Measurements from ENCODE around the gene TGDS. TPM values are rescaled to one million over a fixed set of nuclear protein-coding genes. Genes with fewer than 3 reads are reported as not detected.

Gene TGDS
- total RNA-seq, 1 experiment from 2014 or later = 4.1 TPM

DNA sequence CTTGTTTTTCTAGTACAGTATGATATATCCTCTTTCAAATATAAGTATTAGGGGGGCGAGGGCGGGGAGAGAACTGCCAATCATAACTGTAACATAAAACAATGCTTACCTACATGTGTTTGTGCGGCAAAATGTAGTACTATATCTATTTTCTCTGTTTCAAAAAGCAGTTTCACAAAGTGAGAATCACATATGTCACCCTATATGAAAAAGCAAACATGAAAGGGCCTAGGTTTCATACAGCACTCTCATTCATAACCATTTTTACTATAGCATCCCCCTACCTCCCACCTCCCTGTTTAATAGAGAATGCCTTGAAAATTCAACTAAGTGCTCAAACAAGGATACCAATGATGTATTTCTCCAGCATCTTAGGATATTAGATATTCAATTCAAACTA lies 5.2 kb downstream of the TGDS start:
- no peaks in the 10 kb centered on the region for H3K9me3 Mint-ChIP-seq (ENCODE audit: low read depth, unreplicated experiment)
- peaks cover 15% of the 10 kb centered on the region for H3K36me3 Mint-ChIP-seq (ENCODE audit: insufficient read depth, unreplicated experiment)
- H3K27ac Mint-ChIP-seq (ENCODE audit: unreplicated experiment) = no peak overlapping the region
- TF ChIP-seq, protein P1, sequence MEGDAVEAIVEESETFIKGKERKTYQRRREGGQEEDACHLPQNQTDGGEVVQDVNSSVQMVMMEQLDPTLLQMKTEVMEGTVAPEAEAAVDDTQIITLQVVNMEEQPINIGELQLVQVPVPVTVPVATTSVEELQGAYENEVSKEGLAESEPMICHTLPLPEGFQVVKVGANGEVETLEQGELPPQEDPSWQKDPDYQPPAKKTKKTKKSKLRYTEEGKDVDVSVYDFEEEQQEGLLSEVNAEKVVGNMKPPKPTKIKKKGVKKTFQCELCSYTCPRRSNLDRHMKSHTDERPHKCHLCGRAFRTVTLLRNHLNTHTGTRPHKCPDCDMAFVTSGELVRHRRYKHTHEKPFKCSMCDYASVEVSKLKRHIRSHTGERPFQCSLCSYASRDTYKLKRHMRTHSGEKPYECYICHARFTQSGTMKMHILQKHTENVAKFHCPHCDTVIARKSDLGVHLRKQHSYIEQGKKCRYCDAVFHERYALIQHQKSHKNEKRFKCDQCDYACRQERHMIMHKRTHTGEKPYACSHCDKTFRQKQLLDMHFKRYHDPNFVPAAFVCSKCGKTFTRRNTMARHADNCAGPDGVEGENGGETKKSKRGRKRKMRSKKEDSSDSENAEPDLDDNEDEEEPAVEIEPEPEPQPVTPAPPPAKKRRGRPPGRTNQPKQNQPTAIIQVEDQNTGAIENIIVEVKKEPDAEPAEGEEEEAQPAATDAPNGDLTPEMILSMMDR (IDR thresholded peaks at IDR 0.05; ENCODE audit: unreplicated experiment) = no peak
- no peaks in the 10 kb centered on the region for H3K27me3 Mint-ChIP-seq (ENCODE audit: unreplicated experiment)
- intact Hi-C loops (cut with micrococcal nuclease; ENCODE audit: unreplicated experiment) = no loop called here
- H3K4me3 Mint-ChIP-seq (ENCODE audit: low read depth, unreplicated experiment) = no peak overlapping the region
- no TSS peak for BruUV-seq (replicated peaks)
- no peak for DNase-seq
- CTCF ChIA-PET = no interaction called here
- peaks cover 8% of the 10 kb centered on the region for H3K4me1 Mint-ChIP-seq (ENCODE audit: low read depth, unreplicated experiment)

DNA sequence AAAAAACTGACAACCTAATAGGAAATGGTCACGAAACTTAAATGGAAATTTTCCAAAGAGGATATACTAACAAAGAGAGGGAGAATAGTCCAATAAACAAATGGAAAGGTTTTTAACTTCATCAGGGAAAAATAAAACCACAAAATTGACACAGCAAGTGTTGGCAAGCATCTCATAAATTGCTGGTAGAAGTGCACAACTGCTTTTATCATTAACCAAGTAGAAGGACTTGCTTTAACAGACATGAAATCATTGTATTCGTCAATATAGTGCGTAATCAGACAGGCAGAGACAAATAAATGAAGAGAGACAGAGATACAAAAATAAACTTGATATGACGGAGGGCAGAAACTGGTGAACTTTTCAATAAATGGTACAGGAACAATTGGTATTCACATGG lies 7.4 kb downstream of the TGDS start:
- peaks cover 6% of the 10 kb centered on the region for H3K36me3 Mint-ChIP-seq (ENCODE audit: insufficient read depth, unreplicated experiment)

GRCh38 chr13:94586371-94586770 lies 9.6 kb downstream of the TGDS start:
- Mint-ChIP-seq H3K9me3 (ENCODE audit: low read depth, unreplicated experiment) (no peaks in the 10 kb centered on the region), H3K4me3 (ENCODE audit: low read depth, unreplicated experiment) (no peak overlapping the region), H3K27me3 (ENCODE audit: unreplicated experiment) (no peaks in the 10 kb centered on the region), H3K4me1 (ENCODE audit: low read depth, unreplicated experiment) (no peaks in the 10 kb centered on the region), H3K36me3 (ENCODE audit: insufficient read depth, unreplicated experiment) (peaks cover 11% of the 10 kb centered on the region), H3K27ac (ENCODE audit: unreplicated experiment) (no peak overlapping the region)
- CTCF ChIA-PET = interaction anchor here (0.7 kb wide), 1 partner anchor 51 kb away, joined by 4 read pairs; no protein-coding TSS in a partner anchor
- TF ChIP-seq, protein P1 (IDR thresholded peaks at IDR 0.05; ENCODE audit: unreplicated experiment) = no peak
- BruUV-seq (replicated peaks) = no TSS peak
- DNase-seq = no peak
- intact Hi-C loops (cut with micrococcal nuclease; ENCODE audit: unreplicated experiment) = no loop called here

More for the DNA sequence above, 7.4 kb downstream of the TGDS start:
- no peaks in the 10 kb centered on the region for H3K4me1 Mint-ChIP-seq (ENCODE audit: low read depth, unreplicated experiment)
- H3K27me3 Mint-ChIP-seq (ENCODE audit: unreplicated experiment) = no peaks in the 10 kb centered on the region
- no peak overlapping the region for H3K27ac Mint-ChIP-seq (ENCODE audit: unreplicated experiment)
- H3K4me3 Mint-ChIP-seq (ENCODE audit: low read depth, unreplicated experiment) = no peak overlapping the region
- CTCF ChIA-PET = no interaction called here
- intact Hi-C loops (cut with micrococcal nuclease; ENCODE audit: unreplicated experiment) = no loop called here
- BruUV-seq (replicated peaks) = no TSS peak
- TF ChIP-seq, protein P1 (IDR thresholded peaks at IDR 0.05; ENCODE audit: unreplicated experiment) = no peak
- no peak for DNase-seq
- no peaks in the 10 kb centered on the region for H3K9me3 Mint-ChIP-seq (ENCODE audit: low read depth, unreplicated experiment)

- Mint-ChIP-seq H3K27me3 (ENCODE audit: unreplicated experiment) (no peaks in the 10 kb centered on the region), H3K36me3 (ENCODE audit: insufficient read depth, unreplicated experiment) (peaks cover 11% of the 10 kb centered on the region), H3K4me1 (ENCODE audit: low read depth, unreplicated experiment) (no peaks in the 10 kb centered on the region), H3K27ac (ENCODE audit: unreplicated experiment) (no peak overlapping the region), H3K9me3 (ENCODE audit: low read depth, unreplicated experiment) (no peaks in the 10 kb centered on the region), H3K4me3 (ENCODE audit: low read depth, unreplicated experiment) (no peak overlapping the region)
- intact Hi-C loops (cut with micrococcal nuclease; ENCODE audit: unreplicated experiment) = no loop called here
- TF ChIP-seq, protein P1 (IDR thresholded peaks at IDR 0.05; ENCODE audit: unreplicated experiment) = no peak
- CTCF ChIA-PET = no interaction called here
- DNase-seq = no peak
- no TSS peak for BruUV-seq (replicated peaks)
Observed at GRCh38 chr13:94585543-94586101, 10.3 kb downstream of the TGDS start.

Data from Calu3 (cell line).